ENCODE results near the gene DROSHA. TPM values are rescaled to one million over a fixed set of nuclear protein-coding genes. Genes with fewer than 3 reads are reported as not detected.

DROSHA gene
- total and polyA plus RNA-seq, 2 of the 8 experiments (the other 6 are each of a cell fraction or from before 2014, with no cell fraction given), result 65.9 to 122 TPM

GRCh38 chr5:31382051-31382878 is 149.6 kb downstream of the DROSHA start:
- no peaks in the 10 kb centered on the region for H3K79me2 ChIP-seq (ENCODE audit: control insufficient read depth in 1 of 2, insufficient read depth in 2 of 2, low read length in 2 of 2)
- H4K5ac ChIP-seq (ENCODE audit: insufficient read length, low read depth, low read length), result no peak overlapping the region
- no peak overlapping the region for H2BK12ac ChIP-seq (ENCODE audit: low read depth, low read length)
- no peak overlapping the region; the same call in 1 of the 2 replicates for H2BK5ac ChIP-seq (ENCODE audit: low read depth, low read length)
- no peak for DNase-seq (ENCODE audit: low read depth in 1 of 2, low spot score in 2 of 2)
- H3K4me1 ChIP-seq (replicated peaks in 1 of 4; ENCODE audit: control insufficient read depth in 3 of 4, insufficient read depth in 4 of 4, low read length in 3 of 4), result peaks cover 4 to 8% (median 5%) of the 10 kb centered on the region in 4 experiments; a peak in 5 of 7 replicates
- no peak overlapping the region for H4K8ac ChIP-seq (ENCODE audit: extremely low read depth, insufficient read depth, low read length)
- ChIA-PET CTCF (ENCODE audit: partially characterized antibody) (no interaction called here), POLR2A (ENCODE audit: partially characterized antibody) (no interaction called here)
- WGBS, 2 experiments (ENCODE audit: extremely low coverage in 1 of 2, insufficient coverage in 1 of 2, insufficient read length in 1 of 2, insufficient replicate concordance in 2 of 2, low coverage in 1 of 2, low lambda C conversion rate in 2 of 2, missing lambda C conversion rate in 1 of 2), result 68% methylated on average over 15 of the region's 15 CpGs; no CpG with 5 or more reads in 1 of the 2 experiments
- peak overlapping the region; percentile 86 for H2AFZ ChIP-seq (ENCODE audit: low read length)
- no peaks in the 10 kb centered on the region for H3K27me3 ChIP-seq (replicated peaks in 1 of 4; ENCODE audit: control insufficient read depth in 3 of 4, extremely low read depth in 1 of 4, insufficient read depth in 3 of 4, low read length in 3 of 4)
- H3K56ac ChIP-seq (replicated peaks; ENCODE audit: insufficient read length, low read depth, low read length), result no peak overlapping the region
- H3K14ac ChIP-seq (ENCODE audit: insufficient read length), result no peak overlapping the region
- H3K27ac ChIP-seq (ENCODE audit: low read depth, low read length), result no peak overlapping the region
- peak overlapping the region; percentile 25 to 30; a peak in 2 of 4 replicates for H3K4me2 ChIP-seq (ENCODE audit: insufficient read depth in 1 of 2, low read depth in 2 of 2, low read length in 2 of 2)
- no peak overlapping the region for H3K4me3 ChIP-seq (ENCODE audit: extremely low read depth in 1 of 4, insufficient read depth in 2 of 4, low read depth in 3 of 4, low read length in 4 of 4)
- no peaks in the 10 kb centered on the region for H3K23me2 ChIP-seq (ENCODE audit: low read depth, low read length)
- no peak for FAIRE-seq
- H2AK5ac ChIP-seq (ENCODE audit: low read depth, low read length), result no peak overlapping the region
- TF ChIP-seq GTF2F1 (IDR thresholded peaks at IDR 0.05; ENCODE audit: borderline replicate concordance, low read depth, low read length) (no peak), CEBPB (IDR thresholded peaks at IDR 0.05; ENCODE audit: low read depth, low read length) (0 out of 2 replicates have a peak, but pooled peaks have one; percentile 16)
- H3K23ac ChIP-seq (ENCODE audit: insufficient read length), result no peak overlapping the region
- H3K79me1 ChIP-seq (ENCODE audit: low read depth, low read length), result no peaks in the 10 kb centered on the region
- no peak overlapping the region for H2BK120ac ChIP-seq (replicated peaks; ENCODE audit: low read depth, low read length)
- no peaks in the 10 kb centered on the region for H4K20me1 ChIP-seq (replicated peaks in 1 of 2; ENCODE audit: control insufficient read depth in 1 of 2, insufficient read depth in 2 of 2, low read length in 2 of 2)
- peak overlapping the region; percentile 25; the same call in 1 of the 2 replicates for H3K18ac ChIP-seq (ENCODE audit: extremely low read depth, low read length)
- no peak overlapping the region for H4K91ac ChIP-seq (replicated peaks; ENCODE audit: insufficient read length, low read length)
- H3K9me3 ChIP-seq (ENCODE audit: insufficient read depth in 2 of 2, low read depth in 1 of 2, low read length in 1 of 2), result 0 out of 4 replicates have a peak, but pooled peaks cover under 1% of the 10 kb centered on the region in 2 experiments
- no peak overlapping the region for H2BK20ac ChIP-seq (ENCODE audit: low read length)
- no peak overlapping the region for H3K4ac ChIP-seq (replicated peaks; ENCODE audit: insufficient read length, low read depth, low read length)
- H2BK15ac ChIP-seq (ENCODE audit: low read length), result 0 out of 2 replicates have a peak overlapping the region, but pooled peaks have one; percentile 19
- no peak overlapping the region for H3K9ac ChIP-seq (replicated peaks in 1 of 4; ENCODE audit: extremely low read depth in 1 of 4, low read depth in 3 of 4, low read length in 3 of 4)
- no peaks in the 10 kb centered on the region for H3K36me3 ChIP-seq (ENCODE audit: control insufficient read depth in 2 of 4, insufficient read depth in 4 of 4, low read length in 3 of 4)

Data from H1 (cell line).